Sigmoid colon (tissue), 4 donors: ENCODE data around the gene TACC2.

Experiments
- CTCF ChIP-seq, 4 experiments: fragments of 450-650 bp in 3 of 4; fragments of 200-600 bp in 1 of 4; IDR thresholded peaks; one replicate each; pipeline ENCODE4 v1.5.1; 2016 to 2019; ENCODE audit warnings: antibody characterized with exemption in 4 of 4, mild to moderate bottlenecking in 3 of 4, moderate library complexity in 2 of 4
- EP300 ChIP-seq, 4 donors: sonication (generic); formaldehyde crosslinking; IDR thresholded peaks; one replicate each; pipeline ENCODE4 v1.6.1; 2017; ENCODE audit warnings: antibody characterized with exemption in 4 of 4

GRCh38 chr10:122086416-122087240, 97.7 kb downstream of the TACC2 start:
- TF ChIP-seq CTCF (IDR thresholded peaks at IDR 0.05) = no peak
- no peak for TF ChIP-seq EP300 (IDR thresholded peaks at IDR 0.05)
